GM12864 (cell line): Measurements from ENCODE around the gene THAP3.
"Not testable (repeated sequence)": the region's sequence is repeated elsewhere in the genome, so short reads cannot be mapped to it uniquely, and the experiment has no call there.

Source experiments
- DNase-seq: peaks from one replicate; pipeline ENCODE4 v3.0.0-alpha.2; 2011; ENCODE audit warnings: low read depth
- H3K4me3 ChIP-seq: 2 replicates; pipeline ENCODE4 v1.5.1; 2011; ENCODE audit warnings: mild to moderate bottlenecking, low read depth, low read length, control low read depth
- TF ChIP-seq, protein P1 (sequence below): IDR thresholded peaks from 2 replicates; pipeline ENCODE4 v1.5.1; 2011; ENCODE audit warnings: low read depth, mild to moderate bottlenecking, moderate library complexity, low read length, control low read depth, inconsistent platforms; ENCODE audit errors: missing control alignments

THAP3 gene

DNA sequence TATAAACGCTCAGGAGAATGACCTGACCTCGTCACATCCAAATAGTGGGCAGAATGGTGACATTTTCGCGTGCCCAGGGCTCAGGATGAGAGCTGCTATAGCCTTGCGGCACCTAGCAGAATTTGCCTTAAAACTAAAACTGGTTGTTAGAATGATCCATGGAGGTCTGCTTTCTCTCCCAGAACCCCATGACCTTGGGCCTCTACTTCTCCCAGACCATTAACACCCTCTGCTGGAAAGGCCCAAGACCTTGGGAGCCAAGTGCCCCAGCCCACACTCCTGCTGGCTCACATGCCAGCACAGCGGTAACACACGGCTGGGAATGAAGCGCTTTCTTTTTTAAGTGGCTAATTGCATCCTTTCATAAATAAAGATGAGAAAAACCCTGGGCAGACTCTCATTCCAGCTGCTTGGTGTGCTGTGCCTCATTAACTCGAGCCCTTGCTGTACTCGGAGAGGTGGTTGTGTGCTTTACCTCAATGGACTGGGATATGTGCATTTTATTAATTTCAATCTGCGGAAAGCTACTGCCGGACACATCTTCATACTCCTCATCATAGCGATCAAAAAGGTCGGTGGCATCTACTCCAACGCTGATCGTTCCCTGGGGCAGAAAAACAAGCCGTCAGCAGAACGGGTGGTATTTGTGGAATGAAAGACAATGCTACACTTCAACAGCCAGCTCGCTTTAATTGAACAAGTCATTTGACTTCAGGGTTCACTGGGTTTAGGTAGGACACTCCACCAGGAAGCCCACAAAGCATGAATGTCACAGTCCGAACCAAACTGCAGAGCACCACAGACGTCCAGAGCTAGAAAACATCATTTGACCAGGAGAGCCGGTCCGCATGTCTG is 29.0 kb downstream of the THAP3 start:
- DNase-seq = no peak
- TF ChIP-seq, protein P1, sequence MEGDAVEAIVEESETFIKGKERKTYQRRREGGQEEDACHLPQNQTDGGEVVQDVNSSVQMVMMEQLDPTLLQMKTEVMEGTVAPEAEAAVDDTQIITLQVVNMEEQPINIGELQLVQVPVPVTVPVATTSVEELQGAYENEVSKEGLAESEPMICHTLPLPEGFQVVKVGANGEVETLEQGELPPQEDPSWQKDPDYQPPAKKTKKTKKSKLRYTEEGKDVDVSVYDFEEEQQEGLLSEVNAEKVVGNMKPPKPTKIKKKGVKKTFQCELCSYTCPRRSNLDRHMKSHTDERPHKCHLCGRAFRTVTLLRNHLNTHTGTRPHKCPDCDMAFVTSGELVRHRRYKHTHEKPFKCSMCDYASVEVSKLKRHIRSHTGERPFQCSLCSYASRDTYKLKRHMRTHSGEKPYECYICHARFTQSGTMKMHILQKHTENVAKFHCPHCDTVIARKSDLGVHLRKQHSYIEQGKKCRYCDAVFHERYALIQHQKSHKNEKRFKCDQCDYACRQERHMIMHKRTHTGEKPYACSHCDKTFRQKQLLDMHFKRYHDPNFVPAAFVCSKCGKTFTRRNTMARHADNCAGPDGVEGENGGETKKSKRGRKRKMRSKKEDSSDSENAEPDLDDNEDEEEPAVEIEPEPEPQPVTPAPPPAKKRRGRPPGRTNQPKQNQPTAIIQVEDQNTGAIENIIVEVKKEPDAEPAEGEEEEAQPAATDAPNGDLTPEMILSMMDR = no peak
- no peak overlapping the region for H3K4me3 ChIP-seq

GRCh38 chr1:6657138-6657537 is 32.5 kb downstream of the THAP3 start:
- DNase-seq = no peak
- TF ChIP-seq, protein P1 = no peak
- H3K4me3 ChIP-seq = no peak overlapping the region

GRCh38 chr1:6658359-6659060 is 33.8 kb downstream of the THAP3 start:
- no peak overlapping the region for H3K4me3 ChIP-seq
- no peak for DNase-seq
- TF ChIP-seq, protein P1 = no peak

DNA sequence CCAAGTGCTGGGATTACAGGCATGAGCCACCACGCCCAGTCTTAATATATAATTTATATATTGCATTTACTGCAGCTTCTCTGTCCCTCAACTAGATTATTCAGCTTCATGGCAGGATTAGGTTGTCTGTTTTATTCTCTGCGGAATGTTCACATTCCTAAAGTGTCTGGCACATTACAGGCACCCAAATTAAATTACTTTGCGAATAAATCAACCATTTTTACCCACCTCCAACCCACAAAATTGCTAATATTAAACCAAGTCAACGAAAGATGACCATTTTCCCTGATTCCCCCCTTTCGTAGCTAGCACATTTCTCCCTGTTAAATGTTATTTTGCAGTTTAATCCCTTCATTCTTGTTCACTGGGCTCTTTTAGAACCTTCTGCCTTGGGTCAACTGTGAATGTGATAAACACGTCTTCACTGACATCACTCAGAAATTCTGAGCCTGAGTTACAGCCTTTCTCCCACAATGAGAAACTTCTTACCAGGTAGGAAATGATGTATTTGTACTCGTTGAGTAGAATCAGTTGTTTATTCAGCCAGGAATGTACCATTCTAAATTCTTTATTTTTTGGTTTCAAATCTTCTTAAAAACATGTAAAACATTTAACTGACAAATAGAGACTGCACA is 35.9 kb downstream of the THAP3 start:
- no peak for DNase-seq
- TF ChIP-seq, protein P1 = no peak
- H3K4me3 ChIP-seq = no peak overlapping the region

DNA sequence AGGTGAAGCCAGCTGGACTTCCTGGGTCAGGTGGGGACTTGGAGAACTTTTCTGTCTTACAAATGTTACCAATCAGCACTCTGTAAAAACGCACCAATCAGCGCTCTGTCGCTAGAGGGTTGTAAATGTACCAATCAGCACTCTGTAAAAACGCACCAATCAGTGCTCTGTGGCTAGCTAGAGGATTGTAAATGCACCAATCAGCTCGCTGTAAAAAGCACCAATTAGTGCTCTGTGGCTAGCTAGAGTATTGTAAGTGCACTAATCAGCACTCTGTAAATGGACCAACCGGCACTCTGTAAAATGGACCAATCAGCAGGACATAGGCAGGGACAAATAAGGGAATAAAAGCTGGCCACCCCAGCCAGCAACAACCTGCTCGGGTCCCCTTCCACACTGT is 37.8 kb downstream of the THAP3 start:
- not testable (repeated sequence) for H3K4me3 ChIP-seq, DNase-seq

- H3K4me3 ChIP-seq = no peak overlapping the region
- TF ChIP-seq, protein P1 = no peak
- DNase-seq = no peak
Measured at GRCh38 chr1:6666696-6667095, 42.0 kb downstream of the THAP3 start.

GRCh38 chr1:6667139-6667538 is 42.5 kb downstream of the THAP3 start:
- TF ChIP-seq, protein P1 = no peak
- H3K4me3 ChIP-seq = no peak overlapping the region
- no peak for DNase-seq
